K562 (cell line): ENCODE measurements around the gene KIAA1210. TPM values are rescaled to one million over a fixed set of nuclear protein-coding genes. Genes with fewer than 3 reads are reported as not detected.

Experiments used
- CAMTA2 ChIP-seq: fragments of 250-450 bp; sonication (Bioruptor Pico); conservative IDR thresholded peaks from 2 replicates; pipeline ENCODE4 v1.5.1; 2022
- E2F5 ChIP-seq: sonication (generic); formaldehyde crosslinking; IDR thresholded peaks from 2 replicates; pipeline ENCODE4 v1.8.0; 2022; ENCODE audit warnings: mild to moderate bottlenecking, missing genetic modification reagents
- FOXJ2 ChIP-seq: fragments of 200-800 bp; sonication (Bioruptor generic); IDR thresholded peaks from 2 replicates; pipeline ENCODE4 v1.6.1; 2016; ENCODE audit warnings: missing genetic modification characterization, missing compliant biosample characterization
- HMGXB4 ChIP-seq: sonication (generic); formaldehyde crosslinking; IDR thresholded peaks from 2 replicates; pipeline ENCODE4 v1.8.1; 2023; ENCODE audit warnings: mild to moderate bottlenecking, missing genetic modification reagents
- HSF4 ChIP-seq: fragments of 250-450 bp; sonication (Bioruptor Pico); IDR thresholded peaks from 2 replicates; pipeline ENCODE4 v2.1.2; 2022; ENCODE audit warnings: mild to moderate bottlenecking, moderate library complexity, borderline replicate concordance
- MAZ ChIP-seq, 2 experiments: fragments of 450-650 bp in 1 of 2; sonication (generic) in 1 of 2; formaldehyde crosslinking; IDR thresholded peaks in 1 of 2; conservative IDR thresholded peaks in 1 of 2; 2 replicates each; pipeline versions ENCODE4 v1.4.0 to v1.5.0; 2020; ENCODE audit warnings: mild to moderate bottlenecking in 1 of 2, missing genetic modification reagents in 1 of 2
- POLR2H ChIP-seq: IDR thresholded peaks from 2 replicates; pipeline ENCODE4 v1.6.1; 2016; ENCODE audit warnings: missing genetic modification characterization, low read depth, mild to moderate bottlenecking, control low read depth, missing compliant biosample characterization, moderate library complexity
- SMARCE1 ChIP-seq: fragments of 450-650 bp; IDR thresholded peaks from 2 replicates; pipeline ENCODE4 v1.7.1; 2016; ENCODE audit warnings: mild to moderate bottlenecking
- SRF ChIP-seq, 2 experiments: fragments of 250-450, 450-650 bp in 1 of 2; sonication (Bioruptor Pico) in 1 of 2; sonication (generic) in 1 of 2; formaldehyde crosslinking; IDR thresholded peaks; 2 replicates each; pipeline versions ENCODE4 v1.5.0 to v1.5.1; 2020 to 2022; ENCODE audit warnings: mild to moderate bottlenecking in 1 of 2, missing genetic modification reagents in 1 of 2
- ZNF695 ChIP-seq: fragments of 450-650 bp; formaldehyde crosslinking; IDR thresholded peaks from 2 replicates; pipeline ENCODE4 v1.4.0; 2020; ENCODE audit warnings: mild to moderate bottlenecking, moderate library complexity
- ZNF717 ChIP-seq: fragments of 250-450 bp; sonication (Bioruptor Pico); IDR thresholded peaks from 2 replicates; pipeline ENCODE4 v1.5.0; 2021
- polyA plus RNA-seq, 8 experiments: library from polyadenylated mRNA; depleted of rRNA in 4 of 8; stranded (reverse) in 5 of 8; unstranded in 3 of 8; fragments of >200 nt; fragmentation: Nextera tagmentation in 2 of 8; fragmentation: Illumina TruSeq in 1 of 8; extraction: Ambion mirVana in 2 of 8; extraction: Trizol in 1 of 8; gene quantifications; 2 replicates each; pipeline versions ENCODE4 v1.2.1 to v1.2.3, GENCODE V29; 2011 to 2014; ENCODE audit warnings: inconsistent platforms in 1 of 8, missing spikeins in 1 of 8
- total RNA-seq, 7 experiments: library from RNA; depleted of rRNA in 6 of 7; stranded (reverse); fragments of >200 nt in 6 of 7; fragmentation: Illumina TruSeq in 2 of 7; extraction: Trizol in 2 of 7; gene quantifications; 2 replicates each; pipeline versions ENCODE4 v1.2.1 to v1.2.3, GENCODE V29; 2011 to 2021; ENCODE audit warnings: low replicate concordance in 1 of 7

KIAA1210 gene
- total and polyA plus RNA-seq, 9 of the 15 experiments (the other 6 are each of a cell fraction or from before 2014, with no cell fraction given) = not detected

GRCh38 chrX:119130911-119131310 is 3.3 kb upstream of the KIAA1210 start (continued):
- TF ChIP-seq HMGXB4 (CRISPR knock-in tag) (no peak), POLR2H (no peak), ZNF717 (CRISPR knock-in tag) (no peak), E2F5 (CRISPR knock-in tag) (no peak), ZNF695 (CRISPR knock-in tag) (no peak), SMARCE1 (no peak), MAZ (CRISPR knock-in tag; conservative IDR thresholded peaks at IDR 0.05 in 1 of 2, IDR thresholded peaks at IDR 0.05 in 1 of 2) (no peak), HSF4 (no peak), CAMTA2 (CRISPR knock-in tag) (no peak), FOXJ2 (tag) (no peak), SRF (CRISPR knock-in tag; IDR thresholded peaks at IDR 0.05) (no peak)
